Limb (tissue), 2 donors: ENCODE measurements around the gene NRXN3.
A peak's percentile ranks its signal among the peaks of the same experiment; 100 is the strongest.

Experiments used
- DNase-seq, 2 donors: peaks; one replicate each; pipeline ENCODE4 v3.0.0-alpha.2; 2016; ENCODE audit errors: extremely low spot score in 2 of 2

The NRXN3 gene

GRCh38 chr14:78170203-78170602, at the start of gene NRXN3:
Gene NRXN3, plus strand, starts transcription at chr14:78170373. Its CDS starts 72,721 bp downstream, at chr14:78243094.
- DNase-seq: peak; percentile 4 to 58

- peak in 1 of 2 donors; percentile 4 for DNase-seq
Observed at GRCh38 chr14:78122436-78122835, 47.7 kb upstream of the NRXN3 start.

GRCh38 chr14:78123650-78124253, 46.4 kb upstream of the NRXN3 start:
- no peak for DNase-seq

GRCh38 chr14:78127961-78128360, 42.2 kb upstream of the NRXN3 start:
- DNase-seq: no peak

- DNase-seq: no peak
Observed at GRCh38 chr14:78129375-78129774, 40.8 kb upstream of the NRXN3 start.

GRCh38 chr14:78130356-78130755, 39.8 kb upstream of the NRXN3 start:
- DNase-seq: no peak

GRCh38 chr14:78131201-78131600, 39.0 kb upstream of the NRXN3 start:
- DNase-seq: no peak

- DNase-seq: no peak
Observed at GRCh38 chr14:78131616-78132015, 38.6 kb upstream of the NRXN3 start.

- no peak for DNase-seq
Observed at GRCh38 chr14:78135450-78135891, 34.7 kb upstream of the NRXN3 start.

- no peak for DNase-seq
Observed at GRCh38 chr14:78136695-78137094, 33.5 kb upstream of the NRXN3 start.

GRCh38 chr14:78141590-78141989, 28.6 kb upstream of the NRXN3 start:
- DNase-seq: no peak

GRCh38 chr14:78142998-78143397, 27.2 kb upstream of the NRXN3 start:
- DNase-seq: no peak

GRCh38 chr14:78143489-78144145, 26.6 kb upstream of the NRXN3 start:
- DNase-seq: no peak

- DNase-seq: no peak
Observed at GRCh38 chr14:78152201-78153063, 17.7 kb upstream of the NRXN3 start.

- DNase-seq: peak in 1 of 2 donors; percentile 18
Observed at GRCh38 chr14:78153064-78153341, 17.2 kb upstream of the NRXN3 start.

- no peak for DNase-seq
Observed at GRCh38 chr14:78154827-78155226, 15.3 kb upstream of the NRXN3 start.

- no peak for DNase-seq
Observed at GRCh38 chr14:78156196-78156595, 14.0 kb upstream of the NRXN3 start.

- peak; percentile 38 to 65 for DNase-seq
Observed at GRCh38 chr14:78157494-78158437, 12.4 kb upstream of the NRXN3 start.

- no peak for DNase-seq
Observed at GRCh38 chr14:78162202-78162601, 8.0 kb upstream of the NRXN3 start.

- no peak for DNase-seq
Observed at GRCh38 chr14:78164226-78164853, 5.8 kb upstream of the NRXN3 start.

GRCh38 chr14:78172428-78172827, 2.3 kb downstream of the NRXN3 start:
- no peak for DNase-seq
